ENCODE data around the gene KLHL35.

Gene KLHL35

GRCh38 chr11:75440960-75441803, 8.2 kb upstream of the KLHL35 start:
- no peak for DNase-seq

DNA sequence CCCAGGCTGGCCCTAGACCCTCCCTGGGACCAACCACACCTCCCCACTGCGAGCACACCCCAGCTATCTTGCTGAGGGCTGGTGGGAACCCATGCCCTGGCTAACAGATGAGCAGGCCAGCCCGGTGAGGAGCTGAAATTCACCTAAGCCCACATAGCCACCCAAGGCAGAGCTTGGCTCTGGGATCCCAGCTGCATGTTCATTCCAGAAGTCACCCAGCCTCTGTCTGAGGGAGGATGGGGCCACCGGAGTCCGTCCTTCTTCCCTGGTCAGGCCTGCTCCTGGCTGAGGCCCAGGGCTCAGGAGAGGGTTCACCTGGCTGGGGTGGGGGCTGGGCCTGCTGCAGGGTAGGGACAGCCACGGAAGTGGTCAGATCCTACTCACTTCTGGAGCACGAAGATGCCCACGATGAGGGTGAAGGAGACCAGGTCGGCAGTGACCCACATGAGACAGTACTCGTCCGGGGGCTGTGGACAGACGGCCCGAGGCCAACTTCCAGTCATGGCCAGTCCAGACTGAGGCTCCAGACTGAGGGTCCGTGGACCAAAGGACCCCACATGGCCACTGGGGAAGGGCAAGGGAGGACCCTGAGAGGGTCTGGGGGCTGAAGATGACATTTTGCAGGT, 6.6 kb upstream of the KLHL35 start:
- DNase-seq: no peak

- no peak for DNase-seq
These were observed 6.0 kb upstream of the KLHL35 start for GRCh38 chr11:75439026-75439425.

DNA sequence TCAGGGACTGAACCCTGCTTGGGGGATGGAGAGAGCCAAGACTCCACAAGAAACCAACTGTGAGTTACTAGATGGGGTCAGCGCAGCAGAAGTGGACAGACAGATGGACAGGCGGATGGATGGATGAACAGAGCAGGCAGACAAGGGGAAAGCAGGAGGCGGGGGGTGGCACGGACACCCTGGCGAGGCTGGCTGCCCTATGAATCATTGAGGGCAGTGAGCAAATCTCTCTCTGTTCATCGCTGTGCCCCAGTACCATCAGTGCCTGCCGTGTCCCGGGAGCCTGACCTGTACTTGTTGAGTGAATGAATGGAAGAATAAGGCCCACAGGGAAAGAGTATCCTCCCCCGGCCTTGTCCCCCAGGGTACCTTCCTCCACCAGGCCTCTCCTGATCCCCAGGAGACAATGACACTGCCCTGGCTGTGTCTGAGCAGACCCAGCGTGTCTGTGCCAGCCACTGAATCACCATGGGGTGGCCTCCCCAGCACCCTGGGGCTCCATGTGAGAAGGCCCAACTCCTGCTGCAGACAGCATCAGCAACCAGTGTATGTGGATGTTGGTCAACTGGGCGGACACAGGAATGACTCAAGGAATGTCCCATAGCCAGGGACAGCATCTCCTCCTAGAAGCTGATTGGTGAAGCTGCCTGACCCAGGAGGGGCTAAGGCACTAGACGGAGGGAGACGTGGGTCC, 5.1 kb upstream of the KLHL35 start:
- DNase-seq: no peak

DNA sequence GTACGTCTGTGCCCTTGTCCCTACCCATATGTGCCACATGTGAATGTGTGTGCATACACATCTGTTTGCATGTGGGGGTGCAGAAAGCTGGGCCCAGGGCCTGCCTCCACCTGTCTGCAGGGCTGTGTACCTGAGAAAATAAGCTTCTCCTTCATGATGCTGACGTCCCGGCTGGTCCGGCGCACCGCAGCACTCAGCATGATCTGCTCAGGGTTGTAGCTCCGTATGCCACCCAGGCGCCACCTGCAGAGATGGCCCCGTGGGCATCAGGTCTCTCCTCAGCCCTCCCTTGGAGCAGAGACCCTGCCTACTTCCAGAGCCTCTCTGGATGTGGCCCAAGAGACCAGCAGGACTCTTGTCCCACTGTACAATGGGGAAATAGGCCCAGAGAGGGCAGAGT, 3.8 kb upstream of the KLHL35 start:
- DNase-seq: no peak

GRCh38 chr11:75435571-75435925, 2.5 kb upstream of the KLHL35 start:
- DNase-seq: no peak

GRCh38 chr11:75434886-75435570, 2.0 kb upstream of the KLHL35 start:
- no peak for DNase-seq

- DNase-seq: no peak
These were observed 1.0 kb upstream of the KLHL35 start for GRCh38 chr11:75434051-75434450.

- DNase-seq: no peak
These were observed 440 bp upstream of the KLHL35 start for GRCh38 chr11:75433443-75433842.

DNA sequence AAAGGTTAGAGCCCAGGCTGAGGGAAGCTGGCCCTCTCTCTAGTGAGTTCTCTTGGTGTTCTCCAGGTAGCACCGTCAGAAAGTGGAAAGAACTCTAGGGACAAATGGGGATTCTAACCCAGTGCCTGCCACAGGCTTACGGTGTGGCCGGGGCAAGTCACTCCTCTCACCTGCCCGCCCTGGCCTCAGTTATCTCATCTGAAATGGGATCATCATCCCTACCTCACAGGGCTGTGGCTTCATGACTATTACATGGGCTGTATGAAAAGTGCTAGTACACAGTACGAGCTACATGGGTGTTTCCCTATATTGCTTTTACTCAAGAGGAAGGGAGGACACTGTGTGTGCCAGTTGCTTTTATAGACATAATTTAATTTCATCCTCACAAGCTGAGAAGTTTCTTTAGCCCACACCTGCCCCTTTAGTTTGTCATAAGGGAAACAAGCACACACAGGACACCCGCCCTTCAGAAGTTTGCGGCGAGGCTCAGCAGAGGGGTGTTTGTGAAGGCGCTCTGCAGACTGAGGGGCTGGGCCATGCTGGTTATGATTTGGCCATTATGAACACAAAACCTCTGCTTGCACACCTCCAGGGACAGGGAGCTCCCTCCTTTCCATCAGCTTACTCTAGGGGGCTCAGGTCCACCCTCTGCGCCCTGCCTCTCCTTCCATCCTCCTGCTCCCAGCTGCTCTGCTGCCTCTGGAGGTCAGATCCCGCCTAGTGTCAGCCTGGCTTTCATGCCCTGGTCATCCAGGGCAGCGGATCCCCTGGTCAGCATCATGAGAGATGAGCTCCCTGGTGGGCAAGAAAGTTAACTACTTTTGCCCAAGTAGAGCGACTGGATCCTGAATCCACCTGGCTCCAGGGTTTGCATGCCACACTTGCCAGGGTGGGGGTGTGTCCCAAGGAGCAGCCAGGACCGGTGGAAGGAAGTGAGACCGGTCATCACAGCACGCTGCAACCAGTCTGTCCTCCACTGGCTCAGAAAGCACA, 1.2 kb downstream of the KLHL35 start:
- no peak for DNase-seq

- peak; percentile 55 for DNase-seq
These were observed 2.1 kb downstream of the KLHL35 start for GRCh38 chr11:75430714-75431532.

- peak; percentile 59 for DNase-seq
These were observed 2.9 kb downstream of the KLHL35 start for GRCh38 chr11:75429902-75430713.

DNA sequence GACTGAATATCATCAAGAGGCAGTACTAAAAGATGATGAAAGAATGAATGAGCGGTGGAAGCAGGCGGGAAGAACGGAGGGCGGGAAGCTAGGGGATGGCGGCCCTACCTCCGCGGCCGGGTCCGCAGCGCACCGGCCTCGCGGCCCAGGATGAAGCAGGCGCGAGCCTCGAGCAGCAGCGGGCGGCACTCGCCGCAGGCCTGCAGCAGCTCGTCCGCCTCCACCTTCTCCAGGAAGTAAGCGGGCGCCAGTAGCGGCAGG, 3.4 kb downstream of the KLHL35 start:
- DNase-seq: no peak

GRCh38 chr11:75428989-75429640, 3.9 kb downstream of the KLHL35 start:
- DNase-seq: no peak

DNA sequence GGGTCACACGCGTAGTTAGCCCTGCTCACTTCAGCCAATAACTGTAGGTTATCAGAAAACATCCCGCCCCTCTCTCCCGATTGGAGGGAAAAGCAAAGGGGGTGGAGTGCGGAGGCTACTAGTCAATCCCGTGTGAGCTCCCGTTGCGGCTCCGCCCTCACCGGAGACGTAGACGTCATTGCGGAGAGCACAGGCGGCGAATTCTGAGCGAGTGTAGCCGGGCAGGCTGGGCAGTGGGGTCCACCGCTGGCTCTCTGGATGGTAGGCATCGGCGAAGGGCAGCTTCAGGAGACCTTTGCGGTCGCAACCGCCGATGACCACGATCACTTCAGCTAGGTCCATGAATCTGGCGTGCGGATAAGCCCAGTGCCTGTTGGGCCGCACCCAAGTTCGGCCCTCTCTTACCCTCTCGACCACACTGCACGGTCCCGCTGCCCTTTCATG, 4.7 kb downstream of the KLHL35 start:
- no peak for DNase-seq

GRCh38 chr11:75427181-75427580, 5.8 kb downstream of the KLHL35 start:
- DNase-seq: no peak

GRCh38 chr11:75426720-75427086, 6.3 kb downstream of the KLHL35 start:
- DNase-seq: no peak

- DNase-seq: no peak
These were observed 7.6 kb downstream of the KLHL35 start for GRCh38 chr11:75425422-75425821.

- no peak for DNase-seq
These were observed 8.6 kb downstream of the KLHL35 start for GRCh38 chr11:75424396-75424795.

- no peak for DNase-seq
These were observed 9.3 kb downstream of the KLHL35 start for GRCh38 chr11:75423721-75424120.

Data from NCI-H1092 (cell line).